ENCODE measurements around the gene SSNA1. TPM values are rescaled to one million over a fixed set of nuclear protein-coding genes. Genes with fewer than 3 reads are reported as not detected.

The SSNA1 gene
- total and polyA plus RNA-seq, 8 donors = 28.1 to 154 (median 122) TPM

GRCh38 chr9:137216188-137216965 is 27.9 kb downstream of the SSNA1 start:
- Histone ChIP-seq H3K9me3 (no peaks in the 10 kb centered on the region), H3K4me3 (peak overlapping the region in 1 of 4 donors; percentile 45), H3K36me3 (peaks cover 10 to 42% (median 19%) of the 10 kb centered on the region in 4 donors), H3K27me3 (peaks cover 0 to 5% (median 0%) of the 10 kb centered on the region in 3 donors), H3K27ac (peak overlapping the region; percentile 87 to 91 (median 89)), H3K4me1 (peaks cover 19 to 51% (median 48%) of the 10 kb centered on the region in 4 donors)
- intact Hi-C loops (cut with DNase I; ENCODE audit: low total_unique reads) = no loop called here
- DNase-seq = no peak
- no peak for TF ChIP-seq EP300 (IDR thresholded peaks at IDR 0.05)
- TF ChIP-seq CTCF (IDR thresholded peaks at IDR 0.05) = no peak
- no peak for TF ChIP-seq POLR2A (IDR thresholded peaks at IDR 0.05)
- no peak for TF ChIP-seq POLR2AphosphoS5 (IDR thresholded peaks at IDR 0.05)
- 88 to 95% (median 93%) methylated on average over 18 to 30 of the region's 30 CpGs for WGBS, 5 donors

- peaks cover 10 to 41% (median 19%) of the 10 kb centered on the region in 4 donors for H3K36me3 ChIP-seq
Measured at GRCh38 chr9:137217276-137218211, 29.1 kb downstream of the SSNA1 start.

GRCh38 chr9:137218212-137218753 is 29.8 kb downstream of the SSNA1 start:
- H3K27ac ChIP-seq = peak overlapping the region; percentile 87 to 91 (median 89)
- no peak for DNase-seq
- peak overlapping the region; percentile 36 to 46 (median 42) for H3K4me3 ChIP-seq
- peaks cover 0 to 14% (median 0%) of the 10 kb centered on the region in 3 donors for H3K27me3 ChIP-seq
- intact Hi-C loops (cut with DNase I; ENCODE audit: low total_unique reads) = no loop called here
- no peak for TF ChIP-seq POLR2A (IDR thresholded peaks at IDR 0.05)
- TF ChIP-seq POLR2AphosphoS5 (IDR thresholded peaks at IDR 0.05) = no peak
- no peak for TF ChIP-seq CTCF (IDR thresholded peaks at IDR 0.05)
- no peak for TF ChIP-seq EP300 (IDR thresholded peaks at IDR 0.05)
- H3K9me3 ChIP-seq = no peaks in the 10 kb centered on the region
- peaks cover 34 to 65% (median 63%) of the 10 kb centered on the region in 4 donors for H3K4me1 ChIP-seq
- H3K36me3 ChIP-seq = peaks cover 10 to 34% (median 19%) of the 10 kb centered on the region in 4 donors
- WGBS, 5 donors = 45 to 73% (median 50%) methylated on average over 7 to 30 of the region's 30 CpGs

More at GRCh38 chr9:137217276-137218211, 29.1 kb downstream of the SSNA1 start:
- DNase-seq = peak; percentile 93 to 95
- intact Hi-C loops (cut with DNase I; ENCODE audit: low total_unique reads) = no loop called here
- Histone ChIP-seq H3K9me3 (no peaks in the 10 kb centered on the region), H3K4me3 (peak overlapping the region; percentile 36 to 46 (median 42)), H3K27me3 (peaks cover 0 to 12% (median 0%) of the 10 kb centered on the region in 3 donors), H3K27ac (peak overlapping the region; percentile 87 to 91 (median 89)), H3K4me1 (peaks cover 27 to 59% (median 56%) of the 10 kb centered on the region in 4 donors)
- 27 to 48% (median 31%) methylated on average over 31 to 36 of the region's 36 CpGs for WGBS, 5 donors
- TF ChIP-seq POLR2AphosphoS5 (IDR thresholded peaks at IDR 0.05) (peak in 2 of 3 donors; percentile 91 to 96), EP300 (IDR thresholded peaks at IDR 0.05) (no peak), POLR2A (IDR thresholded peaks at IDR 0.05) (peak in 1 of 4 donors; percentile 85), CTCF (IDR thresholded peaks at IDR 0.05) (no peak)
